GM18520 (cell line): ENCODE data around the gene RAD9A.

ENCODE experiments used
- ATAC-seq: cut with Tn5 transposase; IDR thresholded peaks from one replicate; pipeline ENCODE4 v1.9.1; 2021; ENCODE audit not compliant: unreplicated experiment

The RAD9A gene

GRCh38 chr11:67391304-67392182, at the start of gene RAD9A:
TSS of gene RAD9A (plus strand) at chr11:67391986. CDS start at chr11:67392045, 59 bp downstream.
- peak; percentile 51 for ATAC-seq

DNA sequence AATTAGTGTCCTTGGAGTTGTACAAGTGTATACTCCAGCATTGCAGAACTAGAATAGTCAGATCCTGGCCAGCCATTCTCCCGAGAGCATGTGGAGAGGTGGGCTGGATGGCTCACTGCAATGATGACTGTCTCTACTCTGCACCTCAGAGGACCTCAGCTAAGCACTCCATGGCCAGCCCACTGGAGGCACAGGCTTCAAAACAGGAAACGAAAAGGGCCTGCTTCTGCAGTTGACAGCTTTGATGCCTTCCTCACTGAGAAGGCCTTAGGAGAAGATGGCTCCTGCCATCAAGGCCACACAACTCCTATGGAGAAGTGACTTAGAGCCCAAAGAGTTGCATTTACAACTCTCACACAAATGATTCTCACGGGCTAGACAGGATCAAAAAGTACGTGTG, 47.5 kb upstream of the RAD9A start:
- ATAC-seq, result no peak

- ATAC-seq, result no peak
Observed at GRCh38 chr11:67345247-67345919, 46.4 kb upstream of the RAD9A start.

GRCh38 chr11:67345920-67346819, 45.6 kb upstream of the RAD9A start:
- ATAC-seq, result no peak

GRCh38 chr11:67347964-67348749, 43.6 kb upstream of the RAD9A start:
- ATAC-seq, result no peak

- ATAC-seq, result no peak
Observed at GRCh38 chr11:67349036-67349435, 42.8 kb upstream of the RAD9A start.

DNA sequence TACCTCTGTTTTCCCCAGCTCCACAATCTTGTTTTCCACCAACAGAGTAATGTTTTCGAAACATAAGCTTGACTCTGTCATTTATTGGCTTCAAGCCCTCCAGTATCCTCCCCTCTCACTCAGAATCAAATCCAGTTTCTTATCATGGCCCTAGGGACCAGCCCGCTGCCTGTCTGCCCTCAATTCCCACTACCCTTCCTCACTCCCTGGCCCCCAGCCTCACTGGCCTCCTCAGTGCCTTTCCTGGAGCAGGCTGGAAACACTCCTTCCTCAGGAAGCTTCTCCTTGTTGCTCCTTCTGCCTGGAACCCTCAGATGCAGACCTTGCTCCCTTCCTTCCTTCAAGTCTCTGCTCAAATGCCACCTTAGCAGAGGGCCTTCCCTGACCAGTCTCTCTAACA, 42.3 kb upstream of the RAD9A start:
- no peak for ATAC-seq

- ATAC-seq, result no peak
Observed at GRCh38 chr11:67349928-67350465, 41.8 kb upstream of the RAD9A start.

DNA sequence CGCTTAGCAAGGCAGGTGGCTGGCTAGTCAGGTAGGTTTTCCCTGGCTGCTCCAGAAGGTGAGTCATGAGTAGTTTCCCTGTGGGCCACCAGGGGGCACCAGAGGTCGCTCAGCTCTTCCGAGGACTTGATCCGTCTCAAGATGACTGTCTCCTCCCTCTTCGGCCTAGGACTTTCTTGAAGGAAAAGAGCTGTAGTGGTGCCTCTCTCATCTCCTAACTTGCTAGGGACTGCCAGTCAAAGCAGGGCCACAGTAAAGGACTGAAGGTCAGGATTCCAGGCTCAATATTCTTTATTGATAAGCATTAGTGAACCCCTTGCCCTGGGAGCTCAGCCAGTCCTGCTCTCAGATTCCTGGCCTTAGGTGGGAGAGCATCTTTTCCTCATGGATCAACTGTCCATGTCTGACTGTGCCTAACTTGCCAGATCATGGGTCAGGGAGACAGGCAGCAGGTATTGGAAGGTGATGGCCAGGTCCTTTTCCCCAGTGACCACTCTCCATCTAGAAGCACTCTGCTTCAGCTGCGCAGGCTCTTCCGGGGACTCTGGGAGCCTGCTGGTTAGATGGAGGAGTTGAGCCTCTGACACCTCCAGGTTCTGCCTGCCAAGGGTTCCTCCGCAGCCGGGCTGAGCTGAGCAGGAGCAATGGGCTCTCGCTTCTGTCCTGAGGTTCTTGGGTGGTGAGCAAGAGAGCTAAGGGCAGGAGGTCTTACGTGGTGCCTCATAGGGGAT, 40.3 kb upstream of the RAD9A start:
- no peak for ATAC-seq

DNA sequence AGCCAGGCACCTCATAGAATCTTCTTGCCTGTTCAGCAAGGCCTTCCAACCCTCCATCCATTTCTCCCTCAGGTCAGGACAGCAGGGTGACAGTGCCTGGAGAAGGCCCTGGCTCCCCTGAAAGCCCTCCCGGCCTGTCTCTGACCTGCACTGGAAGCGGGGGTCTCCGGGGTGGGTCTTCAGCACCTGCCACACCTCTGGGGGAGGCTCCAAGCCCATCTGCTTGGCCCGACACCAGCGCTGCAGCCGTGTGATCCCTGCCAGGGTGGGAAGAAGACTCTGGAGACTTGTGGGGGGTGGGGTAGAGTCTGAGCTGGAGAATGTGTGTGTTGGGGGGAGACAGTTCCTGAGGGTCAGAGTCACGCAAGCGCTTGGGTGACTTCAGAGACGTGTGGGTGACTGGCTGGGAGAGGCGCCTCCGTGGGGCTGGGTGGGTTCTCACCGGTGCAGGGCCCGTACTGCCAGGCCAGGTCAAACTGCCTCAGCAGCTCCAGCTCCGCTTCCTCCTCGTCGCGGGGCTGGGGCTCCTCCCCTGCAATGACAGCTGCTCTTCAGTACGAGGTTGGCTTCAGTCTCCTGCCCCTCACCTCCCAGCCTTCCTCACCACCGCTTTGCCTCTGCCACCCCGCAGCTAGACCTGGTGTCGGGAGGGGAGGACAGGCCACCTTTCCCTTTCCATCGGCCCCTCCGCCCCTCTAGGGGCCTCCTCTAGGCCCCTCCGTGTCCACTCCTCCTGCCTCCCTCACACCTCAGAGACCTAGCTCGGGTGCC, 39.1 kb upstream of the RAD9A start:
- ATAC-seq, result no peak

DNA sequence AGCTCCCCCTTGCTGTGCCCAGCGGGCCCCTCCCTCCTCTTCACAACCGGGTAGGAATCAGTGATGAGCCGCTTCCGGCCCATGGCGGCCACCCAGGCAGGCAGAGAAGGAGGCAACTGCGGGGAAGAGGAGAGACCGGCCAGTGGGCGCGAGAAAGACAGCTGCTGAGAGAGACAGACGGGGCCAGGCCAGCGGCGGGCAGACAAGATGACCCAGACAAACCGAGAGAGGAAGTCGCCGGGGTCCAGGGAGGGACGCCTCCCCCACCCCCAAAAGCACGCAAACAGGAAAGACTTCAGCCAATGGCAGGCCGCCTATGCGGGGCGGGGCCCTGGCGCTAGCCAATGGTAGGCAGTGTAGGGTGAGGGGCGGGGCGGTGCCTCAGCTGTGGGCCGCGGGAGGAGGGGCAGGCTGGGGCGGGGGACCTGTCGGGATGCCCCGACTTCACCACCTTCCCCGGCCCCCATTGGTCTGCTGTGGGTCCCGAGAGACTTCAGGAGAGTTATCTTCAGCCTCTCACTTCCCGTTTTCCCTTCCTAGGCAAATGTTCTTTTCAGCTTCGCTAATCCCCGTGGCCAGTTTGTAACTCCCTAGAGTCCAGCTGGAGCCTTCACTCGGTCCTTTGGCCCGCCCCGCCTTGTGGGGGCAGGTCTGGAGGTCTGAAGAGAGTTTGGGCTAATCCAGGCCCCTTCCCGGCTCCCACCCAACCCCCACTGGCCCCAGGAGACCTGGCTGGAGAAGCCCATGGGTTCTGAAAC, 38.3 kb upstream of the RAD9A start, which contains the start of gene POLD4:
Gene POLD4, minus strand, starts transcription at position 230 of the 758 bp plus-strand sequence. Its CDS starts 147 bp downstream, at position 83.
- ATAC-seq, result peak; percentile 57

DNA sequence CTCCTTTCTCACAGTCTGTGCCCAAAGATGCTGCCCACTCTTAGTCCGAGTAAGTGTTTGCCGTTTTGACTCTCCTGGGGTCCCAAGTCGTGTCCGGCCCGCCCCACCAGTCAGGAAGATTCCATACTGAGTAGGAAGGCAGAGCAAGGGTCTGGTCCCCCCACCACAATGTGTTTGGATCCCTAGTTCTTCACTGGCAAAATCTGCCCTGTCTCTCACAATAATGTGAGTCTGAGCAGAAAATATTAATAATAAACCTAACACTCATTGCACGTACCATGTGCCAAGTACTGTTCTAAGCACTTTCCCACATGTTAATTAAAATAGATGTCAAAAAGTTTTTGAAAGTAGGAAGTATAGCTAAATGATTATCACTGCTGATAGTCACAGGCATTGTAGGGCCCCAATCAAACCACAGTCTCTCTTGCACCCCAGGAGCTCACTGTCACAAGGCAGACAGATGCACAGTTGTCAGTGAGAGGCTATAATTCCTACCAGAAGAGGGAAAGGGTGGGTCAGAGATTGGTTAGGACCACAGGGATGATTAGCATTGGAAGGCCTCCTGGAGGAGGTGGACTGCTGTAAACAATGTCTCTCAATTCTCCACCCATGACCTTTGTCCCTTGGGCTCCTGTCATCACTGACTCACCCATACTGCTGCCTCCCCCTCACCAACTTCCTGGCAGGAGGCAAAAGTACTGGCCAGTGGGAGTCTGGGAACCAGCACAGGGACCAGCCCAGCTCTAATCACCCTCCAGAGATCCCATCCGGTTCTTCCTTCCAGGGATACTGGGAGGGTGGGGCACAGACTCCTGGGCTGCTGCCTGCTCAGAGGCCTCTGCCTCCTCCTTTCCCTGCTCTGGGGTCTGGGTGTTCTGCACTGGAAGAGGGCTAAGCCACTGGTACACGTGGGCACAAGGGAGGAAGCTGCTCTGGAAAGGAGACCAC, 37.4 kb upstream of the RAD9A start:
- no peak for ATAC-seq

DNA sequence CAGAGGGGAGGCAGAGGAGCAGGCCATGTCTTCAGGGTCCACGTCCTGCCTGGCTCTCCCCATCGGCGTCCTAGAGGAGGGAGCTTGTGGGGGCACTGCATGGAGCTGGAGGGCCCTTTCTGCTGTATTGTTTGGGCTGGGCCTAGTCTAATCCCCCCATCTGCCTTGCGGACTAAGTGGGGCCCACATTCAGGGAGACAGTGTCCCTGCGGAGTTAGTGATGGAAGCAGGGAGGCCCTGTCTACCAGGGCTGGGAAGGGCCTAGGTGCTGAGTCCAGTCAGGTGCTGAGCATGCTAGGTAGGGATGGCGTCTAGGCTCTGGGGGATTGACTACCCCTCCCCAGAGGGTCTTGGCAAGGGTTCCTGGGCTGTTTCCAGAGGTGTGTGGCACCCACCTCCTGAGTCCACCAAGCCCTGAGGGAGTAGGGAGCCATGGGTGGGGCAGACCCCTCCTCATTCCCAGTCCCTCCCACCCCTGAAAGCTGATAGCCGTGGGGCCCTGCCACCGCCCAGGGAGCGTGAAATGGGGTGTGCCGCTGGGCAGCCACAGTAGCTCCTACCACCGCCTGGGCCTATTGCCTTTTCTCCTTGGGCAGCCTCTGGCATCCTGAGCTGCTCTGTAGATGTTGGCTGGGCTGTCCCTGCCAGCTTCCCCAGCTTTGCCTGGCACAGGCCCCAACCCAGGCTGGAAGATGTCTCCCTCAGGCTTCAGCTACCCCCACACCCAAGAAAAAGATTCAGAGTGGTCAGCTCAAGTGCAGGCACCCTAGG, 36.6 kb upstream of the RAD9A start:
- no peak for ATAC-seq

GRCh38 chr11:67355794-67356386, 35.9 kb upstream of the RAD9A start:
- no peak for ATAC-seq

DNA sequence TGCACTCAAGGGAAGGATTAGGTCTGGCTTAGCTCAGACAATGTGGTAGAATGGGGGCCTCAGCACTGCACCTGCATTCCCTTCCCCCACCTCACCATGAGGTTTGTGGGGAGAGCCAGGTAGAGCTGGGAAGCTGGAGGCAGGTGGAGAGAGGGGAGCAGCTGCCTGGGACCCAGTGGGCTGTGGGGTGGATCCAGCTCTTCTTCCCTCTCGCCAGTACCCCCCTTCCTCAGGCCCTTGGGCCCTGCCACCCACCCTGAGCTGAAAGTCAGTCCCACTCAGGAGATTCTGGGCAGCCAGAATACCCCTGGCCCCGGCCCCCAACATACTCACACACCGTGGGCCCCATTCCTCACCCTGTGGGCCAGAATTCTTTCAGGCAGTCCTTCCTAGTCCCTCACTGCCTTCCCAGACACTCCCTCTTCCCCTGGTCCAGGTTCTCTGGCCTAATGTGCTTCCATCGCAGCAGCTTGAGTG, 35.4 kb upstream of the RAD9A start:
- no peak for ATAC-seq
